ENCODE results near the gene SPECC1. TPM values are rescaled to one million over a fixed set of nuclear protein-coding genes. Genes with fewer than 3 reads are reported as not detected.

SPECC1 gene
- total and polyA plus RNA-seq, 9 of the 15 experiments (the other 6 are each of a cell fraction or from before 2014, with no cell fraction given), result 2.4 to 19.6 (median 14.7) TPM

GRCh38 chr17:19978209-19978802 lies 30.9 kb upstream of the SPECC1 start:
- Histone ChIP-seq H3K79me2 (ENCODE audit: control insufficient read depth, insufficient read depth, low read length) (peaks cover 44% of the 10 kb centered on the region), H2AFZ (ENCODE audit: low read depth, low read length) (peak overlapping the region; percentile 89), H3K4me1 (replicated peaks in 1 of 2; ENCODE audit: control insufficient read depth in 2 of 2, insufficient read depth in 2 of 2, low read length in 2 of 2) (peaks cover 7 to 8% of the 10 kb centered on the region in 2 experiments; a peak in 4 of 5 replicates), H3K9ac (ENCODE audit: insufficient read depth in 1 of 2, low read depth in 2 of 2, low read length in 2 of 2) (peak overlapping the region; percentile 96 to 97), H3K4me2 (ENCODE audit: insufficient read depth, low read length) (peak overlapping the region; percentile 91), H3K9me3 (replicated peaks; ENCODE audit: control insufficient read depth, insufficient read depth, low read depth, low read length) (peaks cover 9% of the 10 kb centered on the region), H3K4me3 (peak overlapping the region; percentile 94), H3K27ac (ENCODE audit: extremely low read depth, low read depth, low read length) (peak overlapping the region; percentile 93), H4K20me1 (replicated peaks; ENCODE audit: control insufficient read depth, insufficient read depth, low read length) (no peaks in the 10 kb centered on the region), H3K36me3 (ENCODE audit: control insufficient read depth, insufficient read depth, low read length) (peaks cover 23% of the 10 kb centered on the region; the same call in 2 of the 3 replicates), H3K27me3 (ENCODE audit: control insufficient read depth in 2 of 2, insufficient read depth in 2 of 2, low read length in 2 of 2) (no peaks in the 10 kb centered on the region), H3K9me1 (ENCODE audit: control insufficient read depth, insufficient read depth, low read length) (no peaks in the 10 kb centered on the region)
- no peak; the same call in 2 of the 3 replicates for ATAC-seq
- DNase-seq (ENCODE audit: extremely low read depth in 1 of 4, low spot score in 3 of 4), result no peak
- FAIRE-seq, result peak; percentile 40
- intact Hi-C loops (cut with micrococcal nuclease) (no loop called here), in situ Hi-C loops (cut with MboI) (no loop called here)
- ChIA-PET CTCF (ENCODE audit: low intra/inter-chr PET ratio) (no interaction called here), POLR2A (interaction anchor here (1.2 kb wide), 1 partner anchor 32 kb away, joined by 3 read pairs; no protein-coding TSS in a partner anchor)
- WGBS (ENCODE audit: insufficient coverage, low coverage, missing lambda C conversion rate), result 57% methylated on average over 20 of the region's 22 CpGs
- BruUV-seq (replicated peaks), result no TSS peak
- TF ChIP-seq GTF2F1 (IDR thresholded peaks at IDR 0.05; ENCODE audit: low read depth, low read length) (no peak), ESRRA (IDR thresholded peaks at IDR 0.05; ENCODE audit: borderline replicate concordance, low read depth) (peak; percentile 47; the same call in 1 of the 2 replicates), SIN3A (IDR thresholded peaks at IDR 0.05; ENCODE audit: borderline replicate concordance in 2 of 2, control insufficient read depth in 1 of 2, low read depth in 2 of 2, low read length in 2 of 2) (no peak), XRCC5 (IDR thresholded peaks at IDR 0.05; ENCODE audit: low read depth, low read length) (no peak), NCOR1 (IDR thresholded peaks at IDR 0.05) (no peak), TRIM24 (IDR thresholded peaks at IDR 0.05) (no peak; a peak in 1 of 4 replicates), CBFA2T3 (IDR thresholded peaks at IDR 0.05) (no peak), DIDO1 (tag; IDR thresholded peaks at IDR 0.05; ENCODE audit: low read depth) (no peak), POLR2AphosphoS5 (IDR thresholded peaks at IDR 0.05; ENCODE audit: control insufficient read depth, insufficient read depth, low read depth, low read length) (no peak), MTA3 (IDR thresholded peaks at IDR 0.05; ENCODE audit: borderline replicate concordance) (no peak), ZNF699 (CRISPR knock-in tag; IDR thresholded peaks at IDR 0.05; ENCODE audit: insufficient replicate concordance) (no peak), KAT2B (IDR thresholded peaks at IDR 0.05; ENCODE audit: low read depth, low read length) (no peak), POU5F1 (IDR thresholded peaks at IDR 0.05; ENCODE audit: borderline replicate concordance, low read depth, low read length, partially characterized antibody) (no peak), ARID4B (CRISPR knock-in tag; IDR thresholded peaks at IDR 0.05) (0 out of 2 replicates have a peak, but pooled peaks have one; percentile 34), RBFOX2 (IDR thresholded peaks at IDR 0.05; ENCODE audit: low read depth, low read length) (no peak), E2F5 (CRISPR knock-in tag; IDR thresholded peaks at IDR 0.05) (no peak), PPARD (CRISPR knock-in tag; IDR thresholded peaks at IDR 0.05) (no peak), PHF8 (IDR thresholded peaks at IDR 0.05; ENCODE audit: borderline replicate concordance, low read length) (peak; percentile 12; the same call in 1 of the 2 replicates)
